ENCODE results near the gene NID2.

Gene NID2

DNA sequence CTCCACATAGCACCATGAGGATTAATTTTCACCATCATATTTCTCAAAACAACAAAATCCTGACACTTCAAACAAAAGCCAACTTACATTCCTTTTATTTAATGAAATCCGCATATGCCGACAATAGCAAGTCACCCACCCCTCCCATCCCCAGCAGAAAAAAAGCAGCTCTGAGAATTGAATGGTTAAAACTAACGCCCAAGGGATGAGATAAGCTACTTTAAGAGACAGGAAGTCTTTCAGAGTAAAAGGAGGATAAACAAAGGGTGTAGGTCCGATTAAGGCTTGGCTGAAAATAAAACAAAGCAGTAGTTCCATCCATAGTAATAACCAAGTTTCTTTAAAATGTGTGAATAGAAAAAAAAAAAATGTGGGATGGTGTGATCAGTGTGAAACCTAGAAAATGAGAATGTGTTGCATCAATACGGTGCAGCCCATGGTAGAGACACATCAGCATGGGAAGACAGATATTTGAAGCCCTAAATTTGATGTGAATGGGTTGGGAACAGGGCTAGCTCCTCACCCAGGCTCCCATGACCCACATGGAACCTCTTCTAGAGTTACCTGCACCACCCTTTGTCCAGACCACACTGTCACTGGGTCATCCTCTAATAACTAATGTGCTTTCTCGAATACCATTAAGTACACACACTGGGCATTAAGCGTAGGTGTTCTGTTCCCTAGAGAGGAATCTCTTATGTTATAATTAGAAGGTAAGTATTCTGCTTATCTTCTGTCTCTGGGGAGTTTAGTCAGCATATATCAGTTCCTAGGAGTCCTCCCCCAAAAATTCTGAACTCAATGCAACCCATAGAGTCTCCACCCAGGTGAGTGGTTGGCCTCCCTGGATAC is 47.8 kb downstream of the NID2 start:
- Histone ChIP-seq H3K4me2 (ENCODE audit: low read length) (peak overlapping the region; percentile 68), H2AFZ (ENCODE audit: low read depth, low read length) (no peak overlapping the region), H3K27ac (ENCODE audit: low read length) (no peak overlapping the region), H3K36me3 (replicated peaks; ENCODE audit: low read depth, low read length) (peaks cover 10% of the 10 kb centered on the region), H3K27me3 (ENCODE audit: low read depth, low read length) (no peaks in the 10 kb centered on the region), H3K4me1 (ENCODE audit: low read length) (peaks cover 27% of the 10 kb centered on the region), H3K4me3 (ENCODE audit: low read length) (peak overlapping the region; percentile 24; the same call in 1 of the 2 replicates), H3K9ac (ENCODE audit: low read length) (no peak overlapping the region), H3K9me3 (ENCODE audit: insufficient read depth, low read length) (no peaks in the 10 kb centered on the region), H3K79me2 (ENCODE audit: low read length) (no peaks in the 10 kb centered on the region), H4K20me1 (ENCODE audit: insufficient read depth, low read length) (no peaks in the 10 kb centered on the region)
- TF ChIP-seq, protein P1, sequence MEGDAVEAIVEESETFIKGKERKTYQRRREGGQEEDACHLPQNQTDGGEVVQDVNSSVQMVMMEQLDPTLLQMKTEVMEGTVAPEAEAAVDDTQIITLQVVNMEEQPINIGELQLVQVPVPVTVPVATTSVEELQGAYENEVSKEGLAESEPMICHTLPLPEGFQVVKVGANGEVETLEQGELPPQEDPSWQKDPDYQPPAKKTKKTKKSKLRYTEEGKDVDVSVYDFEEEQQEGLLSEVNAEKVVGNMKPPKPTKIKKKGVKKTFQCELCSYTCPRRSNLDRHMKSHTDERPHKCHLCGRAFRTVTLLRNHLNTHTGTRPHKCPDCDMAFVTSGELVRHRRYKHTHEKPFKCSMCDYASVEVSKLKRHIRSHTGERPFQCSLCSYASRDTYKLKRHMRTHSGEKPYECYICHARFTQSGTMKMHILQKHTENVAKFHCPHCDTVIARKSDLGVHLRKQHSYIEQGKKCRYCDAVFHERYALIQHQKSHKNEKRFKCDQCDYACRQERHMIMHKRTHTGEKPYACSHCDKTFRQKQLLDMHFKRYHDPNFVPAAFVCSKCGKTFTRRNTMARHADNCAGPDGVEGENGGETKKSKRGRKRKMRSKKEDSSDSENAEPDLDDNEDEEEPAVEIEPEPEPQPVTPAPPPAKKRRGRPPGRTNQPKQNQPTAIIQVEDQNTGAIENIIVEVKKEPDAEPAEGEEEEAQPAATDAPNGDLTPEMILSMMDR (IDR thresholded peaks at IDR 0.05; ENCODE audit: low read depth, low read length) = no peak
- no peak for TF ChIP-seq EZH2phosphoT487 (IDR thresholded peaks at IDR 0.05; ENCODE audit: low read depth)

DNA sequence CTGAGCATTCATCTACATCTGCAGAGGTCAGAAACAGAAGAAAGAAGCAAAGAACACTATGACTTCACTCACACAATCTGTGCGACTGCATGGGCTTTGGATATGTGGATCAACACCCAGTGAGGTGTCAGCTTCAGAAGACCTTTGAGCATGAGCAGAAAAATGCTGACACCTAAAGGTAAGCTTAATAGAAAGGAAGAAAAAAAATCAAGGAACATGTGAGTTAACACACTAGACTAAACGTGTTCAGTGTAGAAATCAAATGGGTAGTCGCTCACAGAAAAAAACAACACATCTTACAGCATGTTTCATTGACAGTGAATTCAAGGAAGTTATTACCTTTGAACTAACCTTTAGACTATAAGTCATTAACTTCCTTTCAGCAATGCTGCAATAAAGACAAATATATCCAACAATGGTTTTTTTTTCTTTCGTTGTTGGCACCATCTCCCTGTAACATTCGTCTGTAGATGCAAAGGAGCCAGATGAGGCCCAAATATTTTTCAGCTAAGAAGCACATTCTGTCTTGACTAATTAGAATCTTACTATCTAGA is 48.6 kb downstream of the NID2 start:
- no peak for TF ChIP-seq EZH2phosphoT487 (IDR thresholded peaks at IDR 0.05; ENCODE audit: low read depth)
- TF ChIP-seq, protein P1 (IDR thresholded peaks at IDR 0.05; ENCODE audit: low read depth, low read length) = no peak
- Histone ChIP-seq H3K4me3 (ENCODE audit: low read length) (no peak overlapping the region), H2AFZ (ENCODE audit: low read depth, low read length) (no peak overlapping the region), H3K4me1 (ENCODE audit: low read length) (peaks cover 25% of the 10 kb centered on the region), H3K79me2 (ENCODE audit: low read length) (no peaks in the 10 kb centered on the region), H3K27me3 (ENCODE audit: low read depth, low read length) (no peaks in the 10 kb centered on the region), H3K9me3 (ENCODE audit: insufficient read depth, low read length) (no peaks in the 10 kb centered on the region), H3K9ac (ENCODE audit: low read length) (no peak overlapping the region), H3K36me3 (replicated peaks; ENCODE audit: low read depth, low read length) (peaks cover 10% of the 10 kb centered on the region), H4K20me1 (ENCODE audit: insufficient read depth, low read length) (no peaks in the 10 kb centered on the region), H3K27ac (ENCODE audit: low read length) (no peak overlapping the region), H3K4me2 (ENCODE audit: low read length) (no peak overlapping the region)

DNA sequence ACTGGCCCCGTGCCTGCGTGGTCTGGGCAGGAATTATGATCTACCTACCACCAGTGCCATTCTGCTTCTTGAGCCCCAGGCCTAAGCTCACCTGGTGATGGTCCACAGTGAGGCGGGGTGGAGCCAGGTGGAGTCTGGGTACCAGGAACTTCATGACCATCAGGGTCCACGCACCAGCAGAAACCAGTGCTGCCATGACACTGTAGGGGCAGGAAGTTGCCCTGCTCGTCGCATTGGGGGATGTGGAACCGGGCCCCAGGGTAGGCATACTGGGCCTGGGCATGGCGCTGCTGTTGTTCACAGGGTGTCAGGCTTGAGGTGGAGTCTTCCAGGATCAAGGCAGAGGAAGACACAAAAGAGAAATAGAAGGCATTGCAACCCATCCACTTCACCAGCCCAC is 49.9 kb downstream of the NID2 start:
- H3K27me3 ChIP-seq (ENCODE audit: low read depth, low read length) = no peaks in the 10 kb centered on the region
- H4K20me1 ChIP-seq (ENCODE audit: insufficient read depth, low read length) = no peaks in the 10 kb centered on the region
- H3K4me1 ChIP-seq (ENCODE audit: low read length) = peaks cover 22% of the 10 kb centered on the region
- H3K4me2 ChIP-seq (ENCODE audit: low read length) = no peak overlapping the region
- H3K9ac ChIP-seq (ENCODE audit: low read length) = no peak overlapping the region
- H3K4me3 ChIP-seq (ENCODE audit: low read length) = no peak overlapping the region
- H3K27ac ChIP-seq (ENCODE audit: low read length) = no peak overlapping the region
- TF ChIP-seq EZH2phosphoT487 (IDR thresholded peaks at IDR 0.05; ENCODE audit: low read depth) = no peak
- TF ChIP-seq, protein P1 (IDR thresholded peaks at IDR 0.05; ENCODE audit: low read depth, low read length) = no peak
- no peaks in the 10 kb centered on the region for H3K79me2 ChIP-seq (ENCODE audit: low read length)
- no peaks in the 10 kb centered on the region for H3K9me3 ChIP-seq (ENCODE audit: insufficient read depth, low read length)
- H2AFZ ChIP-seq (ENCODE audit: low read depth, low read length) = no peak overlapping the region
- peaks cover 5% of the 10 kb centered on the region for H3K36me3 ChIP-seq (replicated peaks; ENCODE audit: low read depth, low read length)

DNA sequence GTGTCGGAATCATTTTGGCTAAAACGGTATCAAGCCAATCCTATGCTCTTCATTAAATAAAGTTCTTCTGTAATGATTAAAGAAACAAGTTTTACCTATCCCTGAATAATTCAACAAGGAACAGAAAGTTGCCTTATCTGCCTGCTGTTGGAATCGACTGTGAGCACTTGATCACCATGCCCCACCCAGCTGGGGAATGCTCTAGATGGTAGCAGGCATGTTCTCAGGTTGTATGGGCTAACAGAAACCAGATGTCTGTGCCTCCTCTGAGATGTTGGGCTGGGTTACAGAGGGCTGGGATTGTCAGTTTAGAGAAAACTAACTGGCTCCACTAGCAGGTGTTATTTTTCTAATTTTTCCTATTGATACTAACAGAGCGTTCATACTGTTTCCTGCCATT is 50.6 kb downstream of the NID2 start:
- TF ChIP-seq, protein P1 (IDR thresholded peaks at IDR 0.05; ENCODE audit: low read depth, low read length) = no peak
- Histone ChIP-seq H3K79me2 (ENCODE audit: low read length) (no peaks in the 10 kb centered on the region), H2AFZ (ENCODE audit: low read depth, low read length) (no peak overlapping the region), H3K27me3 (ENCODE audit: low read depth, low read length) (no peaks in the 10 kb centered on the region), H3K9ac (ENCODE audit: low read length) (no peak overlapping the region), H3K4me2 (ENCODE audit: low read length) (no peak overlapping the region), H3K9me3 (ENCODE audit: insufficient read depth, low read length) (no peaks in the 10 kb centered on the region), H3K4me3 (ENCODE audit: low read length) (no peak overlapping the region), H4K20me1 (ENCODE audit: insufficient read depth, low read length) (no peaks in the 10 kb centered on the region), H3K27ac (ENCODE audit: low read length) (no peak overlapping the region), H3K36me3 (replicated peaks; ENCODE audit: low read depth, low read length) (no peaks in the 10 kb centered on the region), H3K4me1 (ENCODE audit: low read length) (peaks cover 22% of the 10 kb centered on the region)
